Ishikawa (cell line): ENCODE measurements around the gene SV2C.
A peak's percentile ranks its signal among the peaks of the same experiment; 100 is the strongest.

ENCODE experiments used
- CEBPB ChIP-seq: IDR thresholded peaks from 2 replicates; pipeline ENCODE4 v1.6.1; 2012
- CREB1 ChIP-seq: IDR thresholded peaks from 2 replicates; pipeline ENCODE4 v1.6.1; 2012; ENCODE audit warnings: low read depth
- EGR1 ChIP-seq: IDR thresholded peaks from 2 replicates; pipeline ENCODE4 v1.6.1; 2012
- EP300 ChIP-seq: IDR thresholded peaks from 2 replicates; pipeline ENCODE4 v1.6.1; 2012; ENCODE audit warnings: borderline replicate concordance
- FOXM1 ChIP-seq: IDR thresholded peaks from 2 replicates; pipeline ENCODE4 v1.6.1; 2012; ENCODE audit warnings: low read depth, borderline replicate concordance
- MAX ChIP-seq: IDR thresholded peaks from 2 replicates; pipeline ENCODE4 v1.6.1; 2012
- NFIC ChIP-seq: IDR thresholded peaks from 2 replicates; pipeline ENCODE4 v1.6.1; 2012
- RAD21 ChIP-seq: IDR thresholded peaks from 2 replicates; pipeline ENCODE4 v1.6.1; 2012; ENCODE audit warnings: low read depth
- REST ChIP-seq: IDR thresholded peaks from 2 replicates; pipeline ENCODE4 v1.6.1; 2012; ENCODE audit warnings: low read depth, mild to moderate bottlenecking
- TAF1 ChIP-seq: IDR thresholded peaks from 2 replicates; pipeline ENCODE4 v1.6.1; 2012; ENCODE audit warnings: low read depth, mild to moderate bottlenecking
- TCF12 ChIP-seq: IDR thresholded peaks from 2 replicates; pipeline ENCODE4 v1.6.1; 2012; ENCODE audit warnings: low read depth
- TEAD4 ChIP-seq: IDR thresholded peaks from 2 replicates; pipeline ENCODE4 v1.6.1; 2012
- USF1 ChIP-seq: IDR thresholded peaks from 2 replicates; pipeline ENCODE4 v1.6.1; 2012
- YY1 ChIP-seq: IDR thresholded peaks from 2 replicates; pipeline ENCODE4 v1.6.1; 2012; ENCODE audit warnings: low read depth
- ZBTB7A ChIP-seq: IDR thresholded peaks from 2 replicates; pipeline ENCODE4 v1.6.1; 2012; ENCODE audit warnings: low read depth

Gene SV2C

GRCh38 chr5:76334574-76334973 lies 251.4 kb downstream of the SV2C start:
- no peak for TF ChIP-seq RAD21
- TF ChIP-seq TEAD4 = no peak
- TF ChIP-seq REST = no peak
- no peak for TF ChIP-seq CREB1
- no peak for TF ChIP-seq EGR1
- no peak for TF ChIP-seq FOXM1
- no peak for TF ChIP-seq YY1
- no peak for TF ChIP-seq NFIC

- TF ChIP-seq EP300 (peak; percentile 35; the same call in 1 of the 2 replicates), FOXM1 (no peak), TEAD4 (peak; percentile 70), RAD21 (peak; percentile 70), USF1 (no peak), YY1 (no peak), EGR1 (no peak), MAX (no peak), TCF12 (peak; percentile 33), ZBTB7A (no peak), NFIC (peak; percentile 72), REST (no peak), CREB1 (no peak), CEBPB (0 out of 2 replicates have a peak, but pooled peaks have one; percentile 18), TAF1 (no peak)
These were observed 254.8 kb downstream of the SV2C start for GRCh38 chr5:76337953-76338451.

GRCh38 chr5:76339919-76340318 lies 256.7 kb downstream of the SV2C start:
- no peak for TF ChIP-seq USF1
- no peak for TF ChIP-seq CREB1
- TF ChIP-seq EP300 = no peak
- TF ChIP-seq TCF12 = no peak
- no peak for TF ChIP-seq EGR1
- no peak for TF ChIP-seq ZBTB7A
- no peak for TF ChIP-seq CEBPB
- TF ChIP-seq REST = no peak
- no peak for TF ChIP-seq MAX
- no peak for TF ChIP-seq NFIC
- no peak for TF ChIP-seq YY1
- TF ChIP-seq FOXM1 = no peak

- no peak for TF ChIP-seq RAD21
- no peak for TF ChIP-seq MAX
- no peak for TF ChIP-seq YY1
- TF ChIP-seq CREB1 = no peak
- no peak for TF ChIP-seq TCF12
- TF ChIP-seq EP300 = no peak
These were observed 258.6 kb downstream of the SV2C start for GRCh38 chr5:76341651-76342334.
